Measurements from ENCODE around the gene PLPP6.

The PLPP6 gene

DNA sequence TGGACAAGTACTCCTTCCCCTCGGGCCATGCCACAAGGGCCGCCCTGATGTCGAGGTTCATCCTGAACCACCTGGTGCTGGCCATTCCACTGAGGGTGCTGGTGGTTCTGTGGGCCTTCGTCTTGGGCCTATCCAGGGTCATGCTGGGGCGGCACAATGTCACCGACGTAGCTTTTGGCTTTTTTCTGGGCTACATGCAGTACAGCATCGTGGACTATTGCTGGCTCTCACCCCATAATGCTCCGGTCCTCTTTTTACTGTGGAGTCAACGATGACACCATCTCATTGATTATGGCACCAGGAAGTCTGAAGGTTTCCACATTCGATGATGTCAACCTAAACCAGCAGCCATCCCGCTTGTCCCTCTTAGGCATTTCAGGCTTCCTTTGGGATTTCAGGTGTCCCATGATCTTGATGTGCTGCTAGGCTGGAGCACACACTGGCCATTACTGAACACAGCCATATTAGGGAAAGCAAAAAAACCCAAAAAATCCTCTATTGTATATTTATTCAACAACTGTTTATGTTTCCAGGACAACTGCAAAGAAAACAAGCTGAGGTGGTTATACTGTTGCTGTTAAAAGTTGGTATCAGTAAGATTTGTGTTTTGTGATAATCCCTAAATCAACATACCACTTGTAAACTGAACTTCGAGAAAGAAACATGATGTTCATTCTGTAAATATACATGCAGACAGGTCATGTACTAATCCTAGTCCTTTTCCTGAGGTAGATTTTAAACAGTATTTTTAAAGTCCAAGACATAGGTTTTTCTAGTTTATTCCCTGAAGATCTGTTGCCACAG, 1.1 kb downstream of the PLPP6 start:
- no peak for DNase-seq (ENCODE audit: low read depth)

DNA sequence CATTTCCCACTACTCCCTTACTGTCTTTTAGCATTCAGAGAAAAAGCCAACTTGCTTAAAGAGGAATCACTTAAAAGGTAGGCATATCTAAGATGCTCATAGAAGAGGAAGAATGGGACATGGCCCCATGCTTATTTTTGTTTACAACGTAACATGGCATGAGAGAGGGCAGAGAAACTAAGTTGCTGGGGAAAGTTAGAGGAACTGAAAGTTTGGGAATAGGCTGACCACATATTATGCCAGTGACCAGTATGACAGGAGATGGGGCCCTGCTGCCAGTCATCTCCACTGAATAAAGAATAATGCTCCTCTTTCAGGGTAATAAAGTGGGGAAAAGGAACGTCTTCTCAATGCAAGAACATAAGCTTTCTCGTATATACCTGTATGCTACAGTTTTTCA, 1.9 kb downstream of the PLPP6 start:
- no peak for DNase-seq (ENCODE audit: low read depth)

DNA sequence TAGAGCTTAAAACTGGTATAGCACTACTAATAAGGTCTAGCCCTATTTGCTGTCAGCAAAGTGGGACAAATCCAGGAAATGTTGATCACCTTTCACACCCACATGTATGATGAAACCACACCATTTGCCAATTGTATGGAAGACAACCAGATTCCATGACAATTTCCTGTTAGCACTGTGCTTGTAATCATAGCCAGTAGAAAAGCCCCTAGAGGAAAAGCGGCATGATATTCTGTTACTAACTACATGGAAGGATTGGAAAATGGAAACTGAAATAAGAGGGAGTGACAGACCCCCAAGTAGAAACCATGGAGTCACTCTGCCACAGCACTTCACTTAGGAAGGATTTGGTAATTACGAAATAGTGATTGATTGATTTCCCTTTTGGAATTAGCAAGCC, 3.3 kb downstream of the PLPP6 start:
- DNase-seq (ENCODE audit: low read depth), result no peak

DNA sequence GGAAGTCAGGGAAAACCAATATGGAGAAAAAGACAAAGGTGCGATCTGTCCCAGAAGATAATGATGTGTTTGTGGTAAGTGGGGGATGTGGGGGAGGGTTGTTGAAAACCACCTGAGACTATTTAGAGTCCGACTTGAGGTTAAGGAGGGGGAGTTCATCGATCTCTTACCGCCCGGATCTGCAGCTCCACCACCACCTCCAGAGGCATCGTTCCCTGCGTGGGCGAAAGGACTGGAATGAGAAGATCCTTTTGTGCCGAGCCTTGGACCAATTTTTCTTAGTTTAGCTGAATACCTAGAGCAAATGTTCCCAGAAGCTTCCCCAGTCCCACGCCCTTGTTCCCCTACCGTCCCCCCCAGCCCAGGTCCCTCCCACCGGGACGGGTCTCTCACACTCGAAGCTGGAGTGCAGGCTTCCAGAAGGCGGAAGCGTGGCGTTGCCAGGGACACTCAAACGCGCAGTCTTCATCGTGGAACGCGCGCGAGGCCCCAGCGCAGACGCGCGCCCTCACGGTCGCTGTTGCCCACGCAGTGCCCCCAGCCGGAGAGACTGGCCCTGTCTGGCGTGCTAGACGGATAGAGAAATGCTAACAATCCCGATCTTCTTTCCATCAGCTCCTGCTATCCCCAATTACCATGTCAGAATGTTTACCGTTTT, 4.1 kb downstream of the PLPP6 start, which contains the start of gene SPATA6L:
Gene SPATA6L, minus strand, starts transcription at position 439 of the 658 bp plus-strand sequence. Its CDS starts 230 bp downstream, at position 209.
- no peak for DNase-seq (ENCODE audit: low read depth)

DNA sequence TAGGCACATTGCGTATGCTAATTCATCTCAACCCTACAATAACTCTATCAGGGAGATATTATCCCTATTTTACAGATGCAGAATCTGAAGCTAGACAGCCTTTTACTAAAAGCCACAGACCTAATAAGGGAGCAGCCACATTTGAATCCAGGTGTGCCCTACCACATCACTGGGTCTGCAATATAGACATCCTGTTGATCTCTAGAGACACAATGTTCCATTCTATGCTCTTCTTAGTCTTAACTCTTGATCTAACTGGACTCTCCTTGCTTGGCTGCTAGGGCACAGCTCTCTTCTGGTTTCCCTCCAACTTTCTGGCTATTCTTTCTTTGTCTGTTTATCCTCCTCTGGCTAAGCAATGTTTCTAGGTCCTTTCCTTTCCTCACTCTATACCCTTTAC, 5.6 kb downstream of the PLPP6 start:
- no peak for DNase-seq (ENCODE audit: low read depth)

DNA sequence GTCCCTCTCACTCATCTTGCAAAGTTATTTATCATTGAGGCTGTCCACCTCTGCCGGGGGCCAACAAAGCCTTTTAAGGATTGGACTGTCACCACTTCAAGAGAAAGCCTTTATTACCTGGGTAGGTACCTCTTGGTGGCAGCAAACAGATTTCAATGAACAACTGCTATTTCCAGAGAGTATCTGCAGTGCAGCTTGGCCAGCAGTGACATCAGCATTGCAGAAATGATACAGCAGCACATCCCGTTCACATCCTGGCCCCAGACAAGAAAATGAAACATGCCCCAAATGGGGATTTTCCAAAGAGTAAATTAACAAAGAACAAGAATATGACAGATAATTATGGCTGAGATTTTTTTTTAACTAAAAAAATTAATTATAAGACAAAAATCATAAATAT, 6.5 kb downstream of the PLPP6 start:
- no peak for DNase-seq (ENCODE audit: low read depth)

DNA sequence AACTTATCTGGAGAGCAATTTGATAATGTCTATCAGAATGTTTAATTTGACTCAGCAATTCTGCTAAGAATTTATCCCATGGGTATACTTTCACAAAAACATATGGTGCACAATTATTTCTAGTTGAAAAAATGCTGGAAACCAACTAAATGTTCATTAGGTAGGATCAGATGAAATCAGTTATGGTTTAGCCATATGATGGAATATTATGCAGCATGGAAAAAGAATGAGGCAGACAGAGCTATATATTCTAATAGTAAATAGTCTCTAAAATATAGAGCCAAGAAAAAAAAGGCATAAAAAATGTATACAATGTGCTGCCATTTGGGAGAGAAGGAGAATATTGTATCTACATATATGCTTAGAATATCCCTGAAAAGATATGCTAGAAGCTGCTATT, 7.8 kb downstream of the PLPP6 start:
- no peak for DNase-seq (ENCODE audit: low read depth)

DNA sequence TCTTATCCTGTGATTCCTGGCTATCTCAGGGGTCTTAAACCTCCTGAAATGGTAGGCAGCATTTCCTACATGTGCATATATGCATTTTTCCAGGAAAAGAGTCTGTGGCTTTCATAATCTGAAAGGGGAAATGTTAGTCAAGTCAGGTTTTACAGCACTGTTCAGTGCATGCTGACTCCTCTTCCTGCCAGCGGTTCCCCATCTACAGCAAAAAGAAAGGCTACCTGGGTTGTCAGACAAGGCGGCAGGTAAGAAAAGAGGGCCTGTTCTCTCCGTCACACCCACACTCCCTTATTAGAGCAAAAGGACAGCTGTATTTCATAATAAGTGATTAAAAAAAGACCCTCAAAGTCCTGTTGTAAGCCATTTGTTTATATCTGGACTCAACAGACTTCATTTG, 8.5 kb downstream of the PLPP6 start:
- DNase-seq (ENCODE audit: low read depth), result no peak

DNA sequence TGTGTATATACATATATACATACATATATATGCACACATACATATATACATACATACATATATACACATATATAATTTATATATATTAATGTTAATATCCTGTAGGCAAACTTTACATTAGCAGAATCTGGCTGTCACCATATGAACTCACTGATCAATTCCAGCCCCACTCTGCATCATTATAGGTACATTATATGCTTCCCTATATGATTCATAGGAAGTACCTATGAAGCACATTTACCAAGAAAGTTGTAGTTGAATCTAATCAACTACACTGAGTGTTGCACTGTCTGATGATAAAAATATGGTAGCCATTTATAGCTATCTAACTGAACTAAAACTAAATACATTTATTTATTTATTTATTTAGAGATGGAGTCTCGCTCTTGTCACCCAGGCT, 9.6 kb downstream of the PLPP6 start:
- no peak for DNase-seq (ENCODE audit: low read depth)

DNA sequence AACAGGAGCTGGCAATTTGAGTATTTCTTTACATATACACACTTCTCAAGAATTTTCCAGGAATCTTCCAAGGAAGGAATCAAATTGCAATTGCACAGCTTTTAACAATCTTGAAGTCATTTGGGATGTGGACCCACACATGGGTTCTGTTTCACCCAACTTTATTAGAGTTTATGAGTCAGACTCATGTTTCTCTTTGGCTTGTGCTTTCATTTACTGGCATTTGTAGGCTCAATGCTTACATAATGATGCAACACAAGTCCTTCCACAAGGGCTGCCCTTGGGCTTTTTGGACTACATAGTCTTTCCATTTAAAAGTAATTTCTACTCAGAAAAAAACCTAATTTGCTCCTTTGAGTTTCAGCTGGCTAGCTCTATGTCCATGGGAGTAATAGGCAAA, 12.7 kb downstream of the PLPP6 start:
- no peak for DNase-seq (ENCODE audit: low read depth)

DNA sequence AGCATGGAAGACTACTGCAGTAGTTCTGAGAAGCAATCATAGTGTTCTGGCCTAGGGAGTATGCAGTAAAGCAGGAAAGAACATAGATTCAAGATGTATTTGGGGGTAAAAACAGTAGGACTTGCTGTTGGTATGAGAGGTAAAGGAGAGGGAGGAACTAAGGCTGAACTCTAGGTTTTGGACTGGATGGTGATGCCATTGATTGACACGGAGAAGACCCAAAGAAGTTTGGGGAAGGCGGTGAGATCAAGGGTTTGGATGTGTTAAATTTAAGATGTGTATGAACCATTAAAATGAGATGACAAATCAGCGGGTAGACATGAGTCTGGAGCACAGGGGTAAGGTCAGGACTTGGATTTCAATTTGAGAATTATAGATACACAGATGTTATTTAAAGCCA, 15.3 kb downstream of the PLPP6 start:
- no peak for DNase-seq (ENCODE audit: low read depth)

DNA sequence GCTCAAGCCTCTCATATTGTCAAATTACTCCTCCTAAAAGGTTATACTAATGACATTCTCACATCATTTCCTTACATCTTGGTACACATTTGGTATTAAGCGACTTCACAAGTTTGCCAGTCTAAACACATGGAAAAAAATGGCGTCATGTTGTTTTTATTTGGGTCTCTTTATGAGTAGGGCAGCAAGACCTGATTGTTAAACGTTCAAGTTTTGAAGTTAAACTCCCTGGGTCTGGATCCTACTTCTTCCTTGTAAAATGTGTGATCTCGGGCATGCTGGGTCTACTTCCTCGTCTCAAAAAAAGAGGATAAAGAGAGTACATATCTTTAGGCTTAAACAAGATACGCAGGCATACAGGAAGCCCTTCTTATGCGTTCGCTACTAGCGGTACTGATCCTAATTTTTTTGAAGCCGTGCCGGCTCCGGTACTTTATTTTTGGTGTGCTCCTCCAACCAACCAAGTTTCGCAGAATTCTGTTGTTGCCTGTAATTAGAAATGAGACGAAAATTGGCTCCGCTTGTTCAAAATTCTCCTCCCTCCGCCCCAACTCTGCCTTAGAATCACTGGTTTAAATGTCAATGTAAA, 16.7 kb downstream of the PLPP6 start:
- DNase-seq (ENCODE audit: low read depth), result no peak

DNA sequence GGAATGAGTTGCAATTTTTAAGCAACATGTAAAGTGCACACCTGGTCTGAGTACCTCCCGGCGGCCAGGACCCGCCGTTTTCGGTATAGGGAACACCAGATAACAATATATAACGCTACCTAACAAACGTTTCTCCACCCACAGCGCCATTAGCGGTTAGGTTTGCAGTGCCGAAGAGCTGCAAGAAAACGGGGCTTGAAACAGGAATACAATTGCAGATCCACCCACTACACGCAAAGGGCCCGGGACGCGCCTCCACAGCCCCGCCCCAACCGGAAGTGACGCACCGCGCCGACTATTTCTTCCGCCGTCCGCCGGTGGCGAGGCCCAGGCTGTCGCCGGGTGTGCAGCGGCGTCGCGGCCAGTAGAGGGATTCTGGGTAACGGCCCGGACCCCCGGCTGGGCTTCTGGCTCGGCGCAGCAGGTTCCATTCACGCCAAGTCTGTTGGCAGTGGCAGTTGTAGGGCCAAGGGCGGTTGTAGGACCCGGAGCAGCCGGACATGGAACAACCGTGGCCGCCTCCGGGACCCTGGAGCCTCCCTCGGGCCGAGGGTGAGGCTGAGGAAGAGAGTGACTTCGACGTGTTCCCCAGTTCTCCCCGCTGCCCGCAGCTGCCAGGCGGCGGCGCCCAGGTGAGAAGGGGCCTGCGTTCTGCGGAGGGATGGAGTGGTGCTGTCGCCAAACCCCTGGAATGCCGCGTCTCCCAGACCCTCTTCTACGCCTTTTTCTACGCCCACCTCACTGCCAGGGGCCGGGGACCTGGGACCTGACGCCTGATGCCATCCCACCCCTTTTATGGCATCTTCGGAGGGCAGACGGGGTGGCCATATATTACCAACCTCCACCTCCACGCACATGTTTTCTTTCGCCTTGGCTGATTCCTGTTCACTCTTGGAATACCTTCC, 17.4 kb downstream of the PLPP6 start, which contains the start of gene CDC37L1:
Gene CDC37L1, plus strand, starts transcription at position 302 of the 905 bp plus-strand sequence. Its CDS starts 199 bp downstream, at position 501.
- peak; percentile 99 for DNase-seq (ENCODE audit: low read depth)

DNA sequence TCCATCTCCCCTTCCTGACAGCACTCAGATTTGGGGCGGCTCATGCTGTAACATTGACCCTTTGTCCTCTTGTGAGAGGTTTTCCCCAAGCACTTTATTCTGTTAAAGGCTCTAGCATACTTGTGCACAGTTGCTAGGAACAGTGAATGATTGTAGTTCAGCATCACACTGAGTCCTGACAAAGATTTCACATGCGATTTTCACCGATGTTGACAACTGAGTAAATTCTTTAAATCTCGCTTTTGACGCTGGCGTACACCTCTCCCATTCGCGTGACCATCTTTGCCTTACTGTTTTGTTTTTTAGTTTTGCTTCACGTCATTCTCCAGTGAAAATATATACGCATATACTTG, 18.1 kb downstream of the PLPP6 start:
- DNase-seq (ENCODE audit: low read depth), result no peak

DNA sequence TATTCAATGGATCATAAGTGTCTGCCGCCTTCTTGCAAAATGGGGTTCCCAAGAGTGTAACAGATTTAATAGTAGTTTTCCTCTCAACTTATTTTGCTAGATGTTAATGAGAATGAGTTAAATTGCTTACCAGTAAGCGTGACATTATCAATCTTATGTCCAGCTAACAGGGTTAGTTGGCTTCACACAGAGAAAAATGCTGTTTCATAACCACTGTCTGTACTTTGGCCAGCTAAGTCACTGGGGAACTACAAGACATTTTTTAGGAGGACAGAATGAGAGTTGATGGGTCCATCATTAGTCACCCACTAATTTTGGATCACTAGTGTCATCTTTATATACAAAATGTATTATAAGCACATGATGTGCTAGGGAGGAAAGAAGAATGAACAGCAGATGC, 18.7 kb downstream of the PLPP6 start:
- DNase-seq (ENCODE audit: low read depth), result no peak

DNA sequence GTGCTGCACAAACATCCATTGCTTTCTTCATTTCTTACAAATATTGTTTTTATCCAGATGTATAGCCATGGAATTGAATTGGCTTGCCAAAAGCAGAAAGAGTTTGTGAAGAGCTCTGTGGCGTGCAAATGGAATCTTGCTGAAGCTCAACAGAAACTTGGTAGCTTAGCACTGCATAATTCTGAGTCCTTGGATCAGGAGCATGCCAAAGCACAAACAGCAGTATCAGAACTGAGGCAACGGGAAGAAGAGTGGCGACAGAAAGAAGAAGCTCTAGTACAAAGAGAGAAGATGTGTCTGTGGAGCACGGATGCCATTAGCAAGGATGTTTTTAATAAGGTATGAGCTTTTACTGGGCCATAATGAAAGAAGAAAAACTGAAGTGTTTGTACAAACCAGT, 22.7 kb downstream of the PLPP6 start:
- no peak for DNase-seq (ENCODE audit: low read depth)

DNA sequence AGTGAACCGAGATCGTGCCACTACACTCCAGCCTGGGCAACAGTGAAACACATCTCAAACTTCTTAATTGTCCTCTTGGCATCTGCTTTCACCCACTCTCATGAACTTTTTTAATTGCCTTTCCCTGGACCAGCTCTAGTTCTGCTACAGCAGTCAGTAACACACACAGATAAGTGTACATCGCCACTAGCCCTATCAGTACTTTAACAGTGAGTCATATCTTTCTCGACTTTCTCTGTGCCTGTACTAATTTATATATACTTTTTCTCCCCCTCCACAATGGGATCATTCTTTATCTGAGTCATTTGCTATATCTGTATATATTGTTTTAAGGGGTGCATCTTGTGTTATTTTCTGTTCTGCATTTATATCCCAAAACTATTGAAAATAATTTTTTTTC, 24.0 kb downstream of the PLPP6 start:
- no peak for DNase-seq (ENCODE audit: low read depth)

DNA sequence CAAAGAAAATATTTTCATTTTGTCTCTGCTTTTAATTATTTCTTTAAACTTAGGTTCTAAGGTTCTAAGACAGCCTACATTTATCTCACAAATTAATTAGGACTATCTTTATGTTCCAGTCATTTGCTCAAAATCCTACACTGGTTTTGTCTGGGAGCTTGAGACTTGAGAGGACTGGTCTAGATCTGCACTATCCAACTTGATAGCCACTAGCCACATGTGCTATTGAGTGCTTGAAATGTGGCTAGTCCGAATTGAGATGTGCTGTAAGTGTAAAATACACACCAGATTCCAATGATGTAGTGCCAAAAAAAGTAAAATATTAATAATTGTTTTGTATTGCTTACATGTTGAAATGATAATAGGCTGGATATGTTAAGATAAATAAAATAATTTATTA, 24.5 kb downstream of the PLPP6 start:
- DNase-seq (ENCODE audit: low read depth), result no peak

DNA sequence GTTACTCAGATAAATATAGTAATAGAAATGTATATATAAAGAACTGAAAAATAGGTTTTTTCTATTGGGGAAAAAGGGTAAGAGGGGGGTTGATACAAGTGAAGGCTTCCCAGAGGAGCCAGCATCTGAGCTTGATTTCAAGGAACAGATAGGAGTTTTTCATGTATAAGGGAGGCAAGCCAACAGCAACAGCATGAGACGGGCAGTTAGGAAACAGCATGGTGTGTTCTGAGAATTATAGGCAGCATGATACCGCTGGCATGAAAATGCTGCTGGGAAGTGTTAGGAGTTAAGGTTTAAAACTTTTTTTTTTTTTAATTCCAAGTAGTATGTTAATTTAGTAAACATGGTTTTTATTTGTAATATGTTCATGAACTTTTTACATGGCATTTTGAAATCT, 26.9 kb downstream of the PLPP6 start:
- DNase-seq (ENCODE audit: low read depth), result no peak

DNA sequence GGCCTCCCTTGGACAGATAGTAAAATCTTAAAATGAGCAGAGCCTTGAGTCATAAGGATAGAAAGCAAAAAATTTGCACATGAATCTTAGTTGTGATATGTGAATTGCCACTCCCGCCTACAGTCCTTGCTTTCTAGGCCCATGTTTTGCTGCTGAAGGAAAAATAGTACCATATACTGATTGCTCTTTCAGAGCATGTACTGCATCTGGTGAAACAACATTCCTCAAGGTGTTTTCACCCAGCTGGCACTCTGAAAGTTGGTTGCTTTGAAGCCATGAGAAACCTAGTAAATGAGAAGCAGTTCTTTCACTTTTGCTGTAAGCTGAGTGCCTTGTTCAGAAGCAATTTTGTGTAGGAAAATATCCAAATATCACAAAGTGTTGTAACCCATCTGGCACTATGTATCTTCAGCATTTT, 27.6 kb downstream of the PLPP6 start:
- DNase-seq (ENCODE audit: low read depth), result no peak

DNA sequence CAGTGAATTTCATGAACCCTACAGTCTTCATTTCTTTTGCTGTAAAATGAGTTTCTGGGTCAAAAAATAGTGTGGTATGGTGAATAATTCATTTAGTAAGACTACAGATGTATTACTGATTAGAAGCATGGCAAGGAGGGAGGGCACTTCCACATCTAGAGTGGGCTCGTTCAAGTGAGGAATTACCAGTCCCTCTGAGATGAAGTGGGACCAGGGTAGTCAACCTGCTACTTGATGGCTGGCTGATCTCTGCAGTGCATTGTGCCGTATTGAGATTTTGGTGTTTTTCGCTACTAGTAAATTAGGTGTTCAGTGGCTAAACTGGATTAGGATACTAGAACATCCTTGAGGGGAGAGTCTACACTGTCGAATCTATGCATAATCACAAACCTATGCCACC, 28.1 kb downstream of the PLPP6 start:
- no peak for DNase-seq (ENCODE audit: low read depth)

DNA sequence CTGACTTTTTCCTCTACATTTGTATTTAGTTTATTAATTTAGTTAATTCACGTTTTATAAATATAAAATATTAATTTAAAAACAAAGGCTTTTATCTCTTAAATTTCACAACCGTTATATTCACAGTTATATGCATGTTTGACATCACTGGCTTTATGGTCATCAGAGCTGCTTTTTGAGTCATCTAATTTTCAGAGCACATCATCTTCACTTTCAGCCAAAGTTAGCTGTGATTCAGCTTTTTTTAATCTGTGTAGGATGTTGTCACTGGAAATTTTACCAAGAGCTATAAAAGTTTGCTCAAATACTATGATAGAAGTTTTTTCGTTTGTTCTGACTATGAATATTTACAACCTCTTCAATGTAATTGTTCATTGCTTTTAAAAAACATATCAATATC, 29.7 kb downstream of the PLPP6 start:
- DNase-seq (ENCODE audit: low read depth), result no peak

All from stimulated activated CD8-positive, alpha-beta memory T cell treated with anti-CD3 and anti-CD28 coated beads, Interleukin-4, amount 100 ng/mL, for 24 hours (primary cell).